Pericardium fibroblast (primary cell): ENCODE results near the gene DTX4. TPM values are rescaled to one million over a fixed set of nuclear protein-coding genes. Genes with fewer than 3 reads are reported as not detected.

ENCODE experiments used
- total RNA-seq: library from RNA; depleted of rRNA; stranded (reverse); fragments of >200 nt; gene quantifications from 2 replicates; pipeline ENCODE4 v1.2.3, GENCODE V29; 2015

The DTX4 gene
- 10.0 and 15.8 TPM in 2 replicates for total RNA-seq

GRCh38 chr11:59171508-59172322 lies at the start of gene DTX4:
Gene DTX4 (plus strand): TSS chr11:59172132. CDS start chr11:59172596, 464 bp downstream.

GRCh38 chr11:59142530-59143507 lies 29.1 kb upstream of the DTX4 start, which contains the start of gene FAM111A:
Gene FAM111A (plus strand): TSS chr11:59142856. CDS start chr11:59148873, 6,017 bp downstream.

GRCh38 chr11:59212744-59213631 lies 41.1 kb downstream of the DTX4 start, which contains the start of gene MPEG1:
Gene MPEG1 (minus strand): TSS chr11:59212927. CDS start chr11:59212865, 62 bp downstream.

Other genes starting within 250 kb of the DTX4 start
- gene GLYATL1, start 232.6 kb upstream of the DTX4 start, total RNA-seq = under 0.01 TPM in 1 of 2 replicates, not detected in the other
- gene GLYATL1B, start 85.8 kb upstream of the DTX4 start, total RNA-seq = not detected in 2 replicates
- gene FAM111B, start 64.9 kb upstream of the DTX4 start, total RNA-seq = 0.12 and 0.26 TPM in 2 replicates
- gene FAM111A, start 29.3 kb upstream of the DTX4 start, total RNA-seq = 6.5 and 11.3 TPM in 2 replicates
- not detected in 2 replicates for gene MPEG1, start 40.8 kb downstream of the DTX4 start, total RNA-seq
- gene OR5AN1, start 186.8 kb downstream of the DTX4 start, total RNA-seq = not detected in 2 replicates